Fibroblast of pulmonary artery (primary cell): ENCODE results near the gene ZSCAN1.

Experiments used
- DNase-seq: peaks from one replicate; pipeline ENCODE4 v3.0.0-alpha.2; 2010; ENCODE audit warnings: low read depth
- H3K4me3 ChIP-seq: replicated peaks from 2 replicates; pipeline ENCODE4 v1.5.1; 2011; ENCODE audit warnings: low read depth, mild to moderate bottlenecking, control low read depth, low read length, moderate library complexity
- CTCF ChIP-seq: IDR thresholded peaks from 2 replicates; pipeline ENCODE4 v1.5.1; 2011; ENCODE audit warnings: mild to moderate bottlenecking, control low read depth, low read length, inconsistent platforms; ENCODE audit errors: missing control alignments

The ZSCAN1 gene

GRCh38 chr19:58021541-58022282 lies 12.1 kb upstream of the ZSCAN1 start:
- DNase-seq, result peak; percentile 50
- H3K4me3 ChIP-seq, result no peak overlapping the region
- TF ChIP-seq CTCF, result peak; percentile 22

- H3K4me3 ChIP-seq, result no peak overlapping the region
- no peak for DNase-seq
- TF ChIP-seq CTCF, result no peak
Measured at GRCh38 chr19:58022283-58022660, 11.6 kb upstream of the ZSCAN1 start.

GRCh38 chr19:58024661-58025060 lies 9.2 kb upstream of the ZSCAN1 start:
- no peak overlapping the region for H3K4me3 ChIP-seq
- no peak for TF ChIP-seq CTCF
- DNase-seq, result no peak

- no peak overlapping the region for H3K4me3 ChIP-seq
- no peak for DNase-seq
- no peak for TF ChIP-seq CTCF
Measured at GRCh38 chr19:58034477-58034793, 610 bp downstream of the ZSCAN1 start.

GRCh38 chr19:58035863-58036262 lies 2.0 kb downstream of the ZSCAN1 start:
- H3K4me3 ChIP-seq, result no peak overlapping the region
- DNase-seq, result no peak
- TF ChIP-seq CTCF, result no peak

GRCh38 chr19:58037927-58038687 lies 4.3 kb downstream of the ZSCAN1 start:
- TF ChIP-seq CTCF, result no peak
- no peak overlapping the region for H3K4me3 ChIP-seq
- DNase-seq, result no peak
